ENCODE results near the gene BCAR3.
"Not testable (repeated sequence)": the region's sequence is repeated elsewhere in the genome, so short reads cannot be mapped to it uniquely, and the experiment has no call there.

The BCAR3 gene

DNA sequence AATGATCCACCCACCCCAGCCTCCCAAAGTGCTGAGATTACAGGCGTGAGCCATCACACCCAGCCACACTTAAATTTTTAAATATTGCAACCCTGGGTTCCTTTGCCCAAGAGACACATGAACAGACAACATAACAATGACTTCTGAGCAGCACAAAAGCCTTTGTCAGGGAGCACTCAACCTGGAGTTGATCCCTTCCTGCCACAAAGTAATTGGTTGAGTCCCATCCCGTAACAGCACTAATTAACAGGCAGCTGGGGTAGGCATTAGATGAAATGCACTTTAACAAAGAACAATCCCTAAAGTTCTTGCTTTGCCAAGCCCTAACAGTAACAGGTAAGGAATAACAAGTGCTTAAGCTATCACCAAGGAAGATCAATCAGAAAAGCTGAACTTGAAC is 5.9 kb upstream of the BCAR3 start:
- DNase-seq = no peak

DNA sequence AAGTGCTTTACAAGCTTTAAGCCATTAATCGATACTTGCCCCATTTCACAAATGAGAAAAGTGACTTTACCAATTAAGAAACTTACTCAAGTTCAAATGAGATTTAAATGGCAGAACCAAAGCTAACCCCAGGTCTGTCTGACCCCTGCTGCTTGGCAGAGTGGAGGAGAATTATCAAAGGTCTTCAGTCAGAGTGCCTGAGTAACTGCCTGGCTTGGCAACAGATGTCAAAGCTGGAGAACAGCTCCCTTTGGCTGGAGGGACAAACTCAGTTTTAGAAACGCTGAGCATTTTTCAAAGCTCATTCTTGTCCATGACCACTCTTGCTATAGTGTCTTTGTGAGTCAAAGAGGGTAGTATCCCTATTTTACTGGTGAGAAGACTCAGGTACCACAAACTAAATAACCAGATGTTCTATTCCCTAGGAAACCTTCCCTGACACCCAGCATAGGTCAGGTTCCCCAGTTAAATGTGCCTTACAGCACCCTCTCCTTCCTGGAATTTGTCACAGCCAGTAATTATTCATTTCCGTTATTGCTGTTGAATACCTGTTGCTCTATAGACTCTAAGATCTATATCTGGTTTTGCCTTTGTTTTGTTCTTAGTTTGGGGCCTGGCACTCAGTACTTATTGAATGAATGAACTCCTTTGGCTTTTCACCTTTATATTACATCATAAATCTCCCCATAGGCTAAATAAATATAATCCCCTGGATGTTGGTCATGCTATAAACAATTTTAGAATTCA is 5.0 kb upstream of the BCAR3 start:
- no peak for DNase-seq

DNA sequence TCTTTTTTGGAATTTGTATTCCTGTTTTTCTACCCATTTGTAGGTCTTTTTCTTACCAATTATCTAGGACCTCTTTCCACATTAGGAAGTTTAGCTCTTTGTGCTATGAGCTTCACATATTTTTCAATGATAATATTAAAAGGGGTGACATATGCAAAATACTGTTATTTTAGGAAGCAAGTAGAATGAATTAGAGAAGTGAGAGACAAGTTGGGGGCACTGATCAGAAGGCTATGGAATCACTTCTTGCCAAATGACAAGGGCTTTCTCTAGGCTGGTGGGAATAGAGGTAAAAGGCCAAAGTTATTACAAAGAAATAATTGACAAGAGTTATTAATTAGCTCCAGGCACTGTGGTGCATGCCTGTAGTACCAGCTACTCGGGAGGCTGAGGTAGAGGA is 4.3 kb upstream of the BCAR3 start:
- DNase-seq = no peak

- no peak for DNase-seq
Measured at GRCh38 chr1:93683234-93683633, 1.6 kb upstream of the BCAR3 start.

GRCh38 chr1:93681989-93682412 is 364 bp upstream of the BCAR3 start:
- no peak for DNase-seq

DNA sequence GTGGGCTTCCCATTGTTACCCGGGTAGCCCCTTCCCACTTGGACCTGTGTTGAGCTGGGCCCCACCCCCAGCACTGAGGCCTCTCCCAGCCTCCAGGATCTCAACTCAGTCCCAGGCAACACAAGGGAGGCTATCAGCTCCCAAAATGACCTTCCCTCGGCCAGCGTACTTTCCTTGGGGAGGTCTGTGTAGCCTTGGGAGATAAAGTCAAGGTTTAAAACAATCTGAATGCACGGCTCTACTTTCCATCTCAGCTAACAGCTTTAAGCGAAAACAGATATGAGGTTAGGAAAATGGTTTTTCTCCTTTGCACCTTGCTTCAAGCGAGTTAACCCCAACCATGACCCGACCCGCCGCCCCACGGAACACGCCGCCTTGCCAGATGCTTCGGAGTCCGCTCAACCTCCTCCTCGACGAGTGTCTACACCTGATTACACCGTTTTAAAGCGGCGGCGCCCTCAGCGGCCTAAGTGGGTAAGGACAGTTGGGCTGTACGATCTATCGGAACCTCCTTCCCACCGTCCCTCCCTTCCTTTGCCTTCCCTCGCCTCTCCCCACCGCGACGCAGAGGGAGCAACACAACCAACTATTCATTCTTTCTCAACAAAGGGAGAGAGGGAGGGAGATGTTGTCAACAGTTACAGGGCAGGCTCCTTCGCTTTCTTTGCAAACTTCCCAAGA is 1.1 kb downstream of the BCAR3 start:
- no peak for DNase-seq

GRCh38 chr1:93680076-93680419 is 1.6 kb downstream of the BCAR3 start:
- DNase-seq = no peak

DNA sequence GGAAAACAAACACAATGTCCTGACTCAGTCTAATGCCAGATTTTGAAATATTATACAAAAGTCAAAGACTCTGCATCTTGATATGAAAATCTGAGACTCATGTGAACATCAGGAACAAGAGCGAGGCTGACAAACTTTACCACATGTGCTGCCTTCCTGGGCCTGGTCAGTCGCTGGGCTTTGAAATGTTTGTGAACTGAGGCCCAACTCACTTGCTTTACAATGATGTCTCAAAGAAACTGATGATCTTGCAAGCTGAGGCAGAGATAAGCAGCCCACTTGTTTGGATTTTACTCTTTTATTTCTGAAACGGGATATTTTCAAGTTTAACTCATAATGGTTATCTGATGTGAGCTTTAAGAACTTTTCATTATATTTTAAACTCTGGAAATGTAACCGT is 2.1 kb downstream of the BCAR3 start:
- DNase-seq = no peak

DNA sequence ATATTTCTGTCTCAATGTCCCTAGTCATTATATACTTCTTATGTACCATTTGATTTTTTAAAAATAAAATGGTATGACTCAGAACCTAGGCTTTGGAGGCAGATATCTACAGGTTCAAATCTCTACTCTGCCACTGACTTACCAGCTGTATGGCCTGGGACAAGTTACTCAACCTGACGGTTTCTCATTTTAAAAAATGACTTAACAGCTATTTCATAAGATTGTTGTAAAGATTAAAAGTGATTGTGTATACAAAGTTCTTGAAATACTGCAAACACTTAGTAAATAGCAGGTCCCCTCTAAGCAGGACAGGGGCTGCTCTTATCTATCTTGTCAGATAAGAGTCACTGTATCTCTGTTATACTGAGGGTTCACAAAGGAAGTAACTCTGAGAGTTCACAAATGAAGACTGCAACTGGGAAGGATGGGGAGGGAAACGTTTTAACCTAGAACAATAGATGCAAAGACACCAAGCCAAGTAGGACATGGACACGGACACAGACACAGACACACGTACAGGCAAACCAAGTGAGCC is 2.6 kb downstream of the BCAR3 start:
- DNase-seq = no peak

GRCh38 chr1:93678491-93678890 is 3.1 kb downstream of the BCAR3 start:
- DNase-seq = no peak

- DNase-seq = no peak
Measured at GRCh38 chr1:93677729-93678128, 3.9 kb downstream of the BCAR3 start.

DNA sequence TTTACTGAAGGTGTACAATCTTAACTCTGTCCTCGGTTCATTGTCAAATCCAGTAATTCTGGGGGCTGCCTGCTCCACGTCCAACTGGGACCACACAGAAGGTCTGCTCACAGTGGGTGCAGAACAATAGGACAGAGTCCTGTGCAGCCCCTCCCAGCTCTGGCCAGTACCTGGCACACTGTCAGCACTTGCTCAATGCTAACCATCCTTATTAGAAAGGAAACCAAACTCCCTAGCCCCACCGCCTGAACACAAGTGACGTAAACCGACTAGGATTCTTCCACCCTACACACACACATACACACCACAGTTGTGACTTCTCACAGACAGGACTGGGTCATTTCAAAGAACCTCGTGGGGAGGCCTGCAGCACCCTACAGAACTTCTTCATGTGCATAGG is 5.2 kb downstream of the BCAR3 start:
- no peak for DNase-seq

- DNase-seq = no peak
Measured at GRCh38 chr1:93675931-93676330, 5.7 kb downstream of the BCAR3 start.

- no peak for DNase-seq
Measured at GRCh38 chr1:93675271-93675670, 6.4 kb downstream of the BCAR3 start.

- DNase-seq = not testable (repeated sequence)
Measured at GRCh38 chr1:93674071-93674470, 7.6 kb downstream of the BCAR3 start.

GRCh38 chr1:93673163-93673829 is 8.3 kb downstream of the BCAR3 start:
- DNase-seq = no peak

DNA sequence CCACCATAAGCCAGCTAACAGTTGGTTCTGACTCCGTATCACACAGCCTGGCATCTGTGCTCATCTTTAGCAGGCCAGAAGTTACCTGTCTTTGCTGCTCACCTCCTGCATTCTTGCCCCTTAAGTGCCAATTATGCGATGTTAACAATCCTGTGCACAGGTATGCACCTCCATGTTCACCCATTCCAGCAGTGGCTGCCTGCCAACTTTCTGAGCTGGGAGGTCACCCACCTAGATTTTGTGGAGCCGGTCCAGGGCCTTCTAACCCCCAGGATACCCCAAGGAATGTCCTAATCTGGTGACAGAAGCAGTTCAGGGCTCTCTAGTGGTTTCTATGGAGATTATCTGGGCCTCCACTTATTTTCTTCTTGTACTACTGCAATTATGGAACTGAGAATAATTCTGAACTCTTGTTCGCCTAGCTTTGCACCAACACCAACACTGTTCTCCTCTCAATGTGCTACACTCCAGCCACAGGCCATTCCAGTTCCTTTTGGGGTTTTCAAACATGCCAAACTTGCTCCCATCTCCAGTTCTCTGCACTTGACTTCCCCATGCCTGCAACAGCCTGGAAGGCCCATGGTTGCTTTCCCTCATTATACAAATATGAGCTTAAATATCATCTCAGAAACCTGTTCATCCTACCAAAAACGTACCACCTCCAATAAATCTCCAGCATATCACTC is 9.0 kb downstream of the BCAR3 start:
- DNase-seq = no peak

DNA sequence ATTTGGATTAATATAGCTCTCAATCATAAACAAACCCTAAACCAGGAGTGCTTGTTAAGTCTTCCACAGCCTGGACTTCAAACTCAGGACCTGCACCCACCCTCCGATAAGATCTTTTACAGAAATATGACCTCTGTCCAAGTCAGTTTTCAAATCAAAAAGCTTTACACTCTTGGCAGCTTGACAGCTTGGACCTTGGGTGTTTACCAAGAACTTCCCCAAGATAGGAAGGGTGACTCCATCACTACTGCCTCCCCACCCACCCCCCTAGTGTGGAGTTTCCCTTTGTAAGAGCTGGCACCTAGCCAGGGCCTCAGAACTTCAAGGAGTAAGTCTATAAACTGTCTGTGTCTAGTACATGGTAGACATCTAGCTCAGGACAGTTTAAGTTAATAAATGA is 9.6 kb downstream of the BCAR3 start:
- DNase-seq = no peak

DNA sequence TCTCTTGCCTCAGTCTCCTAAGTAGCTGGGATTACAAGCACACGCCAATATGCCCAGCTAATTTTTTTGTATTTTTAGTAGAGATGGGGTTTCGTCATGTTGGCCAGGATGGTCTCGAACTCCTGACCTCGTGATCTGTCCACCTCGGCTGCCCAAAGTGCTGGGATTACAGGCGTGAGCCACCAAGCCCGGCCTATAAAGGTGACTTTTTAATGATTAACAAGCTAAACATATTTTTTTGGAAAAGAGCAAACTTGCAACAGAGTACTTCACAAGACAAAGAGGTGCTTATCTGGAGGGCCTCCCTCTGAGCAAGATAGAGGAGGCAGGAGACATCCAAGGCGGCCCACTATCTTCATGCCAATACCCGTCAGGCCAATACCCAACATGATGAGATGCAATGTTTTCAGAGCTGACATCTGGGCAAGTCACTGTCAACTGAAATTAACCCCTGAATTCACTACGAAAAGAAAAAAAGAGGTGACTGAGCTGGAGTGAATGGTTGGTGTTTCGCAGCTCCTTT is 10.5 kb downstream of the BCAR3 start:
- DNase-seq = no peak

- no peak for DNase-seq
Measured at GRCh38 chr1:93670141-93670540, 11.5 kb downstream of the BCAR3 start.

- no peak for DNase-seq
Measured at GRCh38 chr1:93669369-93669768, 12.3 kb downstream of the BCAR3 start.

DNA sequence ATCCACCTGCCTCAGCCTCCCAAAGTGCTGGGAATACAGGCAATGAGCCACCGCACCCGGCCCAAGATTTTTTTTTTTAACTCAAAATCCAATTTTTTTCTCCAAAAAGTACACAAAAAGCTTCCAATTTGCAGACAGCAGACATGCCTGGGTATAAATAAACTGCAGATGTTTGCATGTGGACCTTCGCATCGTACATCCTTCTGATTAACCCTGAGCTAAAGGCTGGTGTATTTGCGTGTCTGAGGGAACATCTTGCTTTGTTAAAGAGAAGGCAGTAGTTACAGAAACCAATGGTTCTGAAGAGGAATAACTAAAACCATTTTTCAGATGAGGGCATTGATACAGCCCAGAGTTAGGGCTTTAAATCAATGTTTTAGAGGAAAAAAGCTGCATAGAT is 12.7 kb downstream of the BCAR3 start:
- DNase-seq = no peak

GRCh38 chr1:93668121-93668520 is 13.5 kb downstream of the BCAR3 start:
- DNase-seq = no peak
